Activated naive CD8-positive, alpha-beta T cell (primary cell): ENCODE measurements around the gene SENP6.
"Not testable (repeated sequence)": the region's sequence is repeated elsewhere in the genome, so short reads cannot be mapped to it uniquely, and the experiment has no call there.

Experiments used
- H3K27ac Mint-ChIP-seq: one replicate; pipeline ENCODE4 v1.8.0; 2021; ENCODE audit warnings: mixed read lengths
- H3K27me3 Mint-ChIP-seq: one replicate; pipeline ENCODE4 v1.8.0; 2021; ENCODE audit warnings: mixed read lengths
- H3K36me3 Mint-ChIP-seq: one replicate; pipeline ENCODE4 v1.8.0; 2021; ENCODE audit warnings: mixed read lengths
- H3K4me1 Mint-ChIP-seq: one replicate; pipeline ENCODE4 v1.8.0; 2021; ENCODE audit warnings: low read depth, mixed read lengths
- H3K4me3 Mint-ChIP-seq: one replicate; pipeline ENCODE4 v1.8.0; 2021; ENCODE audit warnings: mild to moderate bottlenecking, mixed read lengths
- H3K9me3 Mint-ChIP-seq: one replicate; pipeline ENCODE4 v1.8.0; 2021; ENCODE audit warnings: low read depth, mixed read lengths

SENP6 gene

GRCh38 chr6:75601304-75602245, at the start of gene SENP6:
Gene SENP6, plus strand, starts transcription at chr6:75601880. Its CDS starts 645 bp downstream, at chr6:75602525.
- Mint-ChIP-seq H3K9me3 (no peaks in the 10 kb centered on the region), H3K36me3 (peaks cover 2% of the 10 kb centered on the region), H3K4me3 (peak within 1 kb of the TSS; percentile 98), H3K27ac (peak within 1 kb of the TSS; percentile 99), H3K4me1 (peaks cover 64% of the 10 kb centered on the region), H3K27me3 (no peaks in the 10 kb centered on the region)

- no peaks in the 10 kb centered on the region for H3K4me1 Mint-ChIP-seq
- H3K9me3 Mint-ChIP-seq = peaks cover under 1% of the 10 kb centered on the region
- H3K36me3 Mint-ChIP-seq = no peaks in the 10 kb centered on the region
- no peak overlapping the region for H3K27ac Mint-ChIP-seq
- no peak overlapping the region for H3K4me3 Mint-ChIP-seq
- peaks cover 3% of the 10 kb centered on the region for H3K27me3 Mint-ChIP-seq
Measured at GRCh38 chr6:75556240-75556639, 45.4 kb upstream of the SENP6 start.

GRCh38 chr6:75557068-75557467, 44.6 kb upstream of the SENP6 start:
- peaks cover 3% of the 10 kb centered on the region for H3K27me3 Mint-ChIP-seq
- no peaks in the 10 kb centered on the region for H3K4me1 Mint-ChIP-seq

GRCh38 chr6:75563032-75563431, 38.6 kb upstream of the SENP6 start:
- no peak overlapping the region for H3K27ac Mint-ChIP-seq
- H3K36me3 Mint-ChIP-seq = peaks cover 12% of the 10 kb centered on the region
- H3K4me1 Mint-ChIP-seq = no peaks in the 10 kb centered on the region

More at GRCh38 chr6:75557068-75557467, 44.6 kb upstream of the SENP6 start:
- Mint-ChIP-seq H3K36me3 (no peaks in the 10 kb centered on the region), H3K27ac (no peak overlapping the region), H3K4me3 (no peak overlapping the region), H3K9me3 (peaks cover 3% of the 10 kb centered on the region)

GRCh38 chr6:75566137-75566767, 35.4 kb upstream of the SENP6 start:
- peaks cover 15% of the 10 kb centered on the region for H3K36me3 Mint-ChIP-seq
- H3K4me3 Mint-ChIP-seq = no peak overlapping the region
- peaks cover 33% of the 10 kb centered on the region for H3K27me3 Mint-ChIP-seq
- no peaks in the 10 kb centered on the region for H3K4me1 Mint-ChIP-seq
- H3K9me3 Mint-ChIP-seq = peaks cover 14% of the 10 kb centered on the region
- H3K27ac Mint-ChIP-seq = no peak overlapping the region

More at GRCh38 chr6:75563032-75563431, 38.6 kb upstream of the SENP6 start:
- no peak overlapping the region for H3K4me3 Mint-ChIP-seq
- H3K9me3 Mint-ChIP-seq = peaks cover 14% of the 10 kb centered on the region
- H3K27me3 Mint-ChIP-seq = peaks cover 29% of the 10 kb centered on the region

GRCh38 chr6:75568100-75568499, 33.6 kb upstream of the SENP6 start:
- peaks cover 30% of the 10 kb centered on the region for H3K27me3 Mint-ChIP-seq
- no peak overlapping the region for H3K4me3 Mint-ChIP-seq
- H3K4me1 Mint-ChIP-seq = no peaks in the 10 kb centered on the region
- peaks cover 11% of the 10 kb centered on the region for H3K9me3 Mint-ChIP-seq
- H3K27ac Mint-ChIP-seq = no peak overlapping the region
- H3K36me3 Mint-ChIP-seq = peaks cover 19% of the 10 kb centered on the region

GRCh38 chr6:75568965-75569364, 32.7 kb upstream of the SENP6 start:
- Mint-ChIP-seq H3K27ac (no peak overlapping the region), H3K36me3 (peaks cover 19% of the 10 kb centered on the region), H3K9me3 (peaks cover 11% of the 10 kb centered on the region), H3K27me3 (peaks cover 29% of the 10 kb centered on the region), H3K4me1 (peaks cover 1% of the 10 kb centered on the region), H3K4me3 (no peak overlapping the region)

- not testable (repeated sequence) for H3K4me3 Mint-ChIP-seq, H3K9me3 Mint-ChIP-seq, H3K4me1 Mint-ChIP-seq, H3K27ac Mint-ChIP-seq
- Mint-ChIP-seq H3K36me3 (peaks cover 10% of the 10 kb centered on the region), H3K27me3 (peaks cover 16% of the 10 kb centered on the region)
Measured at GRCh38 chr6:75570671-75571070, 31.0 kb upstream of the SENP6 start.

- Mint-ChIP-seq H3K4me3 (no peak overlapping the region), H3K36me3 (peaks cover 10% of the 10 kb centered on the region), H3K9me3 (no peaks in the 10 kb centered on the region), H3K4me1 (peaks cover 1% of the 10 kb centered on the region), H3K27me3 (peaks cover 11% of the 10 kb centered on the region), H3K27ac (no peak overlapping the region)
Measured at GRCh38 chr6:75572072-75572471, 29.6 kb upstream of the SENP6 start.

- peaks cover 12% of the 10 kb centered on the region for H3K4me1 Mint-ChIP-seq
- H3K4me3 Mint-ChIP-seq = no peak overlapping the region
- H3K36me3 Mint-ChIP-seq = peaks cover 3% of the 10 kb centered on the region
- H3K27ac Mint-ChIP-seq = no peak overlapping the region
- no peaks in the 10 kb centered on the region for H3K27me3 Mint-ChIP-seq
- no peaks in the 10 kb centered on the region for H3K9me3 Mint-ChIP-seq
Measured at GRCh38 chr6:75579951-75580350, 21.7 kb upstream of the SENP6 start.

- no peak overlapping the region for H3K4me3 Mint-ChIP-seq
- no peaks in the 10 kb centered on the region for H3K9me3 Mint-ChIP-seq
- no peak overlapping the region for H3K27ac Mint-ChIP-seq
- no peaks in the 10 kb centered on the region for H3K27me3 Mint-ChIP-seq
- H3K36me3 Mint-ChIP-seq = peaks cover 3% of the 10 kb centered on the region
- H3K4me1 Mint-ChIP-seq = peaks cover 12% of the 10 kb centered on the region
Measured at GRCh38 chr6:75581231-75581630, 20.4 kb upstream of the SENP6 start.

GRCh38 chr6:75584552-75584951, 17.1 kb upstream of the SENP6 start:
- H3K4me1 Mint-ChIP-seq = peaks cover 10% of the 10 kb centered on the region
- H3K9me3 Mint-ChIP-seq, H3K36me3 Mint-ChIP-seq, H3K27ac Mint-ChIP-seq, H3K4me3 Mint-ChIP-seq, H3K27me3 Mint-ChIP-seq: not testable (repeated sequence)

GRCh38 chr6:75588948-75589347, 12.7 kb upstream of the SENP6 start:
- peaks cover 3% of the 10 kb centered on the region for H3K36me3 Mint-ChIP-seq
- no peaks in the 10 kb centered on the region for H3K4me1 Mint-ChIP-seq
- H3K9me3 Mint-ChIP-seq = no peaks in the 10 kb centered on the region
- no peak overlapping the region for H3K4me3 Mint-ChIP-seq
- no peak overlapping the region for H3K27ac Mint-ChIP-seq
- no peaks in the 10 kb centered on the region for H3K27me3 Mint-ChIP-seq

- Mint-ChIP-seq H3K4me3 (no peak overlapping the region), H3K9me3 (no peaks in the 10 kb centered on the region), H3K27me3 (no peaks in the 10 kb centered on the region), H3K27ac (no peak overlapping the region), H3K36me3 (no peaks in the 10 kb centered on the region), H3K4me1 (no peaks in the 10 kb centered on the region)
Measured at GRCh38 chr6:75590370-75590769, 11.3 kb upstream of the SENP6 start.

- not testable (repeated sequence) for H3K9me3 Mint-ChIP-seq
Measured at GRCh38 chr6:75596380-75596779, 5.3 kb upstream of the SENP6 start.

More at GRCh38 chr6:75596380-75596779, 5.3 kb upstream of the SENP6 start:
- H3K36me3 Mint-ChIP-seq, H3K4me3 Mint-ChIP-seq, H3K27me3 Mint-ChIP-seq, H3K27ac Mint-ChIP-seq: not testable (repeated sequence)
- H3K4me1 Mint-ChIP-seq = peaks cover 33% of the 10 kb centered on the region
